Naive B cell (primary cell): ENCODE results near the gene CENPS. TPM values are rescaled to one million over a fixed set of nuclear protein-coding genes. Genes with fewer than 3 reads are reported as not detected.
"Not testable (repeated sequence)": the region's sequence is repeated elsewhere in the genome, so short reads cannot be mapped to it uniquely, and the experiment has no call there.

Experiments
- ATAC-seq, 2 donors: fragments of 150-1000 bp; cut with Tn5 transposase; 2 replicates each; pipeline ENCODE4 v1.10.0; 2021; ENCODE audit warnings: low read depth in 2 of 2, mild to moderate bottlenecking in 2 of 2, moderate library complexity in 2 of 2
- DNase-seq: peaks from one replicate; pipeline ENCODE4 v3.0.0; 2022
- H3K27ac Mint-ChIP-seq, 6 donors: one replicate each; pipeline ENCODE4 v1.8.0; 2020 to 2022; ENCODE audit warnings: mild to moderate bottlenecking in 6 of 6, mixed read lengths in 6 of 6, moderate library complexity in 5 of 6, inconsistent platforms in 2 of 6
- H3K27me3 Mint-ChIP-seq, 3 donors: one replicate each; pipeline ENCODE4 v1.8.0; 2021 to 2022; ENCODE audit warnings: mixed read lengths in 3 of 3, mild to moderate bottlenecking in 1 of 3
- H3K36me3 Mint-ChIP-seq, 2 donors: one replicate each; pipeline ENCODE4 v1.8.0; 2020 to 2022; ENCODE audit warnings: mixed read lengths in 2 of 2, inconsistent platforms in 1 of 2, mild to moderate bottlenecking in 1 of 2
- H3K4me1 Mint-ChIP-seq, 3 donors: one replicate each; pipeline ENCODE4 v1.8.0; 2020 to 2022; ENCODE audit warnings: mixed read lengths in 3 of 3, inconsistent platforms in 1 of 3, mild to moderate bottlenecking in 1 of 3, moderate library complexity in 1 of 3
- H3K4me3 Mint-ChIP-seq, 8 donors: one replicate each; pipeline ENCODE4 v1.8.0; 2020 to 2022; ENCODE audit warnings: mild to moderate bottlenecking in 8 of 8, mixed read lengths in 8 of 8, moderate library complexity in 8 of 8, inconsistent platforms in 2 of 8
- H3K9me3 Mint-ChIP-seq, 7 donors: one replicate each; pipeline ENCODE4 v1.8.0; 2020 to 2022; ENCODE audit warnings: mixed read lengths in 7 of 7, mild to moderate bottlenecking in 5 of 7, inconsistent platforms in 2 of 7, moderate library complexity in 1 of 7
- polyA plus RNA-seq, 6 donors: library from polyadenylated mRNA; unstranded; fragments of 300-500 nt; fragmentation: Illumina TruSeq; gene quantifications; one replicate each; pipeline ENCODE4 v1.2.3, GENCODE V29; 2021; ENCODE audit warnings: low read depth in 6 of 6

Gene CENPS
- polyA plus RNA-seq, 6 donors from 2014 or later, result 10.1 to 21.3 (median 14.2) TPM

- Mint-ChIP-seq H3K9me3 (no peaks in the 10 kb centered on the region), H3K4me3 (peak overlapping the region; percentile 87 to 95 (median 92)), H3K27ac (peak overlapping the region in 5 of 6 donors; percentile 72 to 96 (median 82)), H3K27me3 (no peaks in the 10 kb centered on the region), H3K4me1 (peaks cover 10 to 22% (median 15%) of the 10 kb centered on the region in 3 donors), H3K36me3 (peaks cover 0 to 8% of the 10 kb centered on the region in 2 donors)
- no peak for ATAC-seq
- no peak for DNase-seq
These were observed 30.7 kb upstream of the CENPS start for GRCh38 chr1:10399444-10399941.

GRCh38 chr1:10400013-10400412 lies 30.2 kb upstream of the CENPS start:
- ATAC-seq (no peak), DNase-seq (no peak)
- peaks cover 10 to 22% (median 15%) of the 10 kb centered on the region in 3 donors for H3K4me1 Mint-ChIP-seq
- peak overlapping the region in 5 of 6 donors; percentile 15 to 96 (median 76) for H3K27ac Mint-ChIP-seq
- peaks cover 0 to 8% of the 10 kb centered on the region in 2 donors for H3K36me3 Mint-ChIP-seq
- no peaks in the 10 kb centered on the region for H3K9me3 Mint-ChIP-seq
- H3K4me3 Mint-ChIP-seq, result peak overlapping the region; percentile 87 to 95 (median 92)
- H3K27me3 Mint-ChIP-seq, result no peaks in the 10 kb centered on the region

- peaks cover 0 to 8% of the 10 kb centered on the region in 2 donors for H3K36me3 Mint-ChIP-seq
- no peak for ATAC-seq
- no peaks in the 10 kb centered on the region for H3K27me3 Mint-ChIP-seq
- peak overlapping the region in 1 of 8 donors; percentile 22 for H3K4me3 Mint-ChIP-seq
- H3K4me1 Mint-ChIP-seq, result peaks cover 10 to 22% (median 15%) of the 10 kb centered on the region in 3 donors
- peak overlapping the region in 1 of 6 donors; percentile 34 for H3K27ac Mint-ChIP-seq
- DNase-seq, result no peak
- H3K9me3 Mint-ChIP-seq, result no peaks in the 10 kb centered on the region
These were observed 29.0 kb upstream of the CENPS start for GRCh38 chr1:10401281-10401680.

GRCh38 chr1:10402729-10403274 lies 27.4 kb upstream of the CENPS start:
- ATAC-seq, result no peak
- Mint-ChIP-seq H3K36me3 (peaks cover under 1 to 16% of the 10 kb centered on the region in 2 donors), H3K27me3 (no peaks in the 10 kb centered on the region), H3K9me3 (no peaks in the 10 kb centered on the region), H3K27ac (no peak overlapping the region), H3K4me3 (no peak overlapping the region), H3K4me1 (peaks cover 10 to 22% (median 15%) of the 10 kb centered on the region in 3 donors)
- no peak for DNase-seq

GRCh38 chr1:10407201-10407600 lies 23.0 kb upstream of the CENPS start:
- no peak for ATAC-seq
- Mint-ChIP-seq H3K9me3 (no peaks in the 10 kb centered on the region), H3K4me3 (no peak overlapping the region), H3K36me3 (peaks cover 19 to 33% of the 10 kb centered on the region in 2 donors), H3K4me1 (no peaks in the 10 kb centered on the region), H3K27ac (no peak overlapping the region), H3K27me3 (no peaks in the 10 kb centered on the region)
- DNase-seq, result no peak

- Mint-ChIP-seq H3K27ac (peak overlapping the region in 5 of 6 donors; percentile 66 to 91 (median 76)), H3K9me3 (no peaks in the 10 kb centered on the region), H3K4me3 (peak overlapping the region in 1 of 8 donors; percentile 45), H3K4me1 (peaks cover 0 to 6% (median 3%) of the 10 kb centered on the region in 3 donors), H3K36me3 (peaks cover 29 to 33% of the 10 kb centered on the region in 2 donors), H3K27me3 (no peaks in the 10 kb centered on the region)
- DNase-seq, result no peak
- ATAC-seq, result peak in 1 of 2 donors; percentile 54
These were observed 14.9 kb upstream of the CENPS start for GRCh38 chr1:10415211-10415930.

- not testable (repeated sequence) for H3K4me1 Mint-ChIP-seq, H3K27ac Mint-ChIP-seq, DNase-seq, H3K27me3 Mint-ChIP-seq, H3K9me3 Mint-ChIP-seq, ATAC-seq, H3K4me3 Mint-ChIP-seq
- peaks cover 29 to 32% of the 10 kb centered on the region in 2 donors for H3K36me3 Mint-ChIP-seq
These were observed 14.3 kb upstream of the CENPS start for GRCh38 chr1:10415967-10416366.

GRCh38 chr1:10418741-10419140 lies 11.5 kb upstream of the CENPS start:
- ATAC-seq, result not testable (repeated sequence)

GRCh38 chr1:10419351-10419750 lies 10.9 kb upstream of the CENPS start:
- H3K4me3 Mint-ChIP-seq, result no peak overlapping the region
- H3K27ac Mint-ChIP-seq, result peak overlapping the region in 1 of 6 donors; percentile 77
- no peaks in the 10 kb centered on the region for H3K9me3 Mint-ChIP-seq
- peaks cover 10 to 11% of the 10 kb centered on the region in 2 donors for H3K36me3 Mint-ChIP-seq
- ATAC-seq, result no peak
- H3K27me3 Mint-ChIP-seq, result no peaks in the 10 kb centered on the region
- peaks cover 0 to 6% (median 3%) of the 10 kb centered on the region in 3 donors for H3K4me1 Mint-ChIP-seq
- no peak for DNase-seq

More at GRCh38 chr1:10418741-10419140, 11.5 kb upstream of the CENPS start:
- H3K4me3 Mint-ChIP-seq, DNase-seq, H3K4me1 Mint-ChIP-seq, H3K9me3 Mint-ChIP-seq, H3K27ac Mint-ChIP-seq, H3K27me3 Mint-ChIP-seq: not testable (repeated sequence)
- peaks cover 10 to 11% of the 10 kb centered on the region in 2 donors for H3K36me3 Mint-ChIP-seq

GRCh38 chr1:10421637-10422036 lies 8.6 kb upstream of the CENPS start:
- ATAC-seq (no peak), DNase-seq (no peak)
- Mint-ChIP-seq H3K27me3 (no peaks in the 10 kb centered on the region), H3K27ac (no peak overlapping the region), H3K4me1 (no peaks in the 10 kb centered on the region), H3K4me3 (no peak overlapping the region), H3K36me3 (peaks cover 10 to 11% of the 10 kb centered on the region in 2 donors), H3K9me3 (no peaks in the 10 kb centered on the region)

GRCh38 chr1:10424034-10424433 lies 6.2 kb upstream of the CENPS start:
- no peak overlapping the region for H3K27ac Mint-ChIP-seq
- H3K4me1 Mint-ChIP-seq, result peaks cover 0 to 8% (median 0%) of the 10 kb centered on the region in 3 donors

GRCh38 chr1:10424651-10425050 lies 5.6 kb upstream of the CENPS start:
- H3K9me3 Mint-ChIP-seq, result no peaks in the 10 kb centered on the region
- H3K27me3 Mint-ChIP-seq, result no peaks in the 10 kb centered on the region
- no peak overlapping the region for H3K4me3 Mint-ChIP-seq
- H3K4me1 Mint-ChIP-seq, result peaks cover under 1 to 9% (median under 1%) of the 10 kb centered on the region in 3 donors
- H3K36me3 Mint-ChIP-seq, result peaks cover 3 to 6% of the 10 kb centered on the region in 2 donors
- no peak overlapping the region for H3K27ac Mint-ChIP-seq
- ATAC-seq (no peak), DNase-seq (no peak)

More at GRCh38 chr1:10424034-10424433, 6.2 kb upstream of the CENPS start:
- H3K9me3 Mint-ChIP-seq, result no peaks in the 10 kb centered on the region
- H3K4me3 Mint-ChIP-seq, result no peak overlapping the region
- peaks cover 10 to 11% of the 10 kb centered on the region in 2 donors for H3K36me3 Mint-ChIP-seq
- H3K27me3 Mint-ChIP-seq, result no peaks in the 10 kb centered on the region
- no peak for DNase-seq
- no peak for ATAC-seq

GRCh38 chr1:10425826-10426534 lies 4.3 kb upstream of the CENPS start:
- not testable (repeated sequence) for H3K36me3 Mint-ChIP-seq, H3K4me3 Mint-ChIP-seq, H3K27me3 Mint-ChIP-seq, H3K9me3 Mint-ChIP-seq, DNase-seq, ATAC-seq
- H3K4me1 Mint-ChIP-seq, result peaks cover 9 to 17% (median 9%) of the 10 kb centered on the region in 3 donors
- peak overlapping the region in 1 of 6 donors; percentile 78 for H3K27ac Mint-ChIP-seq
